OCI-LY7 (cell line): ENCODE measurements around the gene LRRC4C. TPM values are rescaled to one million over a fixed set of nuclear protein-coding genes. Genes with fewer than 3 reads are reported as not detected.

ENCODE experiments used
- BruUV-seq: library from RNA; stranded (reverse); fragments of 400-500 nt; replicated peaks from 2 replicates; lab custom pipeline; 2021; lab: Mats Ljungman, UMichigan
- CTCF ChIA-PET: fragments of 300-600 bp; sonication (Branson Sonifier 250); formaldehyde crosslinking; loops from one replicate; lab custom pipeline; 2022; ENCODE audit warnings: antibody characterized with exemption; ENCODE audit not compliant: unreplicated experiment; lab: Charles Lee
- POLR2A ChIA-PET: fragments of 300-600 bp; sonication (Branson Sonifier 250); formaldehyde crosslinking; loops from one replicate; lab custom pipeline; 2022; ENCODE audit warnings: antibody characterized with exemption; lab: Charles Lee
- DNase-seq: peaks from one replicate; pipeline ENCODE4 v3.0.0-alpha.2; 2015; ENCODE audit warnings: low spot score
- H2AFZ ChIP-seq: fragments of 200-600 bp; sonication (generic), shearing (Covaris generic); 2 replicates; pipeline ENCODE4 v1.6.1; 2014; ENCODE audit warnings: mild to moderate bottlenecking, antibody characterized with exemption, low read length, moderate library complexity
- H3K27ac ChIP-seq: fragments of 200-600 bp; sonication (generic); 2 replicates; pipeline ENCODE4 v1.5.1; 2014; ENCODE audit warnings: mixed run types, low read depth, mild to moderate bottlenecking, moderate library complexity, low read length, inconsistent platforms; ENCODE audit not compliant: poor library complexity, severe bottlenecking
- H3K36me3 ChIP-seq: fragments of 200-600 bp; sonication (generic); 2 replicates; pipeline ENCODE4 v1.6.1; 2014; ENCODE audit warnings: mild to moderate bottlenecking, antibody characterized with exemption, low read length, moderate library complexity, mixed read lengths; ENCODE audit not compliant: insufficient read depth
- H3K4me1 ChIP-seq: fragments of 200-600 bp; sonication (generic); 2 replicates; pipeline ENCODE4 v1.5.1; 2014; ENCODE audit warnings: mild to moderate bottlenecking, low read length; ENCODE audit not compliant: insufficient read depth, poor library complexity, severe bottlenecking
- H3K4me2 ChIP-seq: fragments of 200-600 bp; sonication (generic); 2 replicates; pipeline ENCODE4 v1.6.1; 2014; ENCODE audit warnings: mild to moderate bottlenecking, low read length
- H3K4me3 ChIP-seq: fragments of 200-600 bp; sonication (generic); 2 replicates; pipeline ENCODE4 v1.5.1; 2014; ENCODE audit warnings: mild to moderate bottlenecking, low read depth, low read length; ENCODE audit not compliant: poor library complexity, severe bottlenecking
- H3K79me2 ChIP-seq: fragments of 200-600 bp; sonication (generic); 2 replicates; pipeline ENCODE4 v1.6.1; 2016; ENCODE audit warnings: low read depth, mild to moderate bottlenecking, low read length, moderate library complexity, mixed read lengths; ENCODE audit not compliant: insufficient read depth
- H3K9me2 ChIP-seq: fragments of 200-600 bp; sonication (generic); 2 replicates; pipeline ENCODE4 v1.6.1; 2016; ENCODE audit warnings: mild to moderate bottlenecking, low read length, mixed read lengths; ENCODE audit not compliant: insufficient read depth
- H3K9me3 ChIP-seq: fragments of 200-600 bp; sonication (generic); 2 replicates; pipeline ENCODE4 v1.6.1; 2014; ENCODE audit warnings: mild to moderate bottlenecking, mixed run types, low read length, mixed read lengths
- H4K20me1 ChIP-seq: fragments of 200-600 bp; sonication (generic); 2 replicates; pipeline ENCODE4 v1.6.1; 2014; ENCODE audit warnings: mild to moderate bottlenecking, antibody characterized with exemption, low read length, moderate library complexity, mixed read lengths; ENCODE audit not compliant: insufficient read depth
- CTCF ChIP-seq: fragments of 200-600 bp; sonication (generic); conservative IDR thresholded peaks from 2 replicates; pipeline ENCODE4 v1.5.1; 2014; ENCODE audit warnings: mild to moderate bottlenecking, antibody characterized with exemption, low read length, moderate library complexity, mixed read lengths
- EZH2phosphoT487 ChIP-seq: fragments of 200-600 bp; sonication (generic); IDR thresholded peaks from 2 replicates; pipeline ENCODE4 v1.6.1; 2018; ENCODE audit warnings: low read depth, borderline replicate concordance, mild to moderate bottlenecking, mixed run types, antibody characterized with exemption, low read length, moderate library complexity, mixed read lengths
- intact Hi-C: fragments of 100-400 bp; cut with micrococcal nuclease; formaldehyde crosslinking; loops from one replicate; pipeline ENCODE4 v1.10.0; 2022; ENCODE audit not compliant: unreplicated experiment
- total RNA-seq, 2 experiments: library from RNA; depleted of rRNA in 1 of 2; stranded (reverse); fragments of >200 nt in 1 of 2; shearing (Covaris generic) in 1 of 2; gene quantifications; 2 replicates each; pipeline ENCODE4 v1.2.3, GENCODE V29; 2014 to 2022

LRRC4C gene
- total RNA-seq, 2 experiments from 2014 or later: not detected

GRCh38 chr11:40763046-40763445 lies 696.4 kb downstream of the LRRC4C start:
- CTCF ChIA-PET: no interaction called here
- Histone ChIP-seq H3K9me3 (no peaks in the 10 kb centered on the region), H3K79me2 (no peaks in the 10 kb centered on the region), H4K20me1 (no peaks in the 10 kb centered on the region), H3K36me3 (no peaks in the 10 kb centered on the region), H3K27ac (no peak overlapping the region), H2AFZ (no peak overlapping the region), H3K9me2 (no peaks in the 10 kb centered on the region), H3K4me2 (no peak overlapping the region), H3K4me3 (no peak overlapping the region), H3K4me1 (no peaks in the 10 kb centered on the region)
- POLR2A ChIA-PET: no interaction called here
- TF ChIP-seq CTCF (no peak), EZH2phosphoT487 (no peak)
- intact Hi-C loops: no loop called here
- no TSS peak for BruUV-seq
- DNase-seq: no peak

GRCh38 chr11:40759341-40759740 lies 700.1 kb downstream of the LRRC4C start:
- Histone ChIP-seq H3K4me2 (no peak overlapping the region), H3K9me2 (no peaks in the 10 kb centered on the region), H4K20me1 (no peaks in the 10 kb centered on the region), H3K79me2 (no peaks in the 10 kb centered on the region), H3K9me3 (no peaks in the 10 kb centered on the region), H3K27ac (no peak overlapping the region), H3K4me3 (no peak overlapping the region), H3K36me3 (no peaks in the 10 kb centered on the region), H2AFZ (no peak overlapping the region), H3K4me1 (no peaks in the 10 kb centered on the region)
- no peak for TF ChIP-seq EZH2phosphoT487
- no peak for TF ChIP-seq CTCF
- intact Hi-C loops: no loop called here
- DNase-seq: no peak
- ChIA-PET CTCF (no interaction called here), POLR2A (no interaction called here)
- BruUV-seq: no TSS peak

GRCh38 chr11:40754297-40754696 lies 705.2 kb downstream of the LRRC4C start:
- TF ChIP-seq EZH2phosphoT487: no peak
- TF ChIP-seq CTCF: no peak
- intact Hi-C loops: no loop called here
- no peak for DNase-seq
- Histone ChIP-seq H3K4me3 (no peak overlapping the region), H3K79me2 (no peaks in the 10 kb centered on the region), H3K9me3 (0 out of 2 replicates have a peak, but pooled peaks cover 1% of the 10 kb centered on the region), H3K9me2 (no peaks in the 10 kb centered on the region), H4K20me1 (no peaks in the 10 kb centered on the region), H3K4me1 (no peaks in the 10 kb centered on the region), H3K27ac (no peak overlapping the region), H2AFZ (no peak overlapping the region), H3K4me2 (no peak overlapping the region), H3K36me3 (no peaks in the 10 kb centered on the region)
- ChIA-PET CTCF (no interaction called here), POLR2A (interaction anchor here (0.6 kb wide), 1 partner anchor 173 kb away, joined by 5 read pairs; no protein-coding TSS in a partner anchor)
- no TSS peak for BruUV-seq
